DOHH2 (cell line): ENCODE measurements around the gene CARD11.

ENCODE experiments used
- CTCF ChIP-seq: fragments of 200-600 bp; sonication (generic); IDR thresholded peaks from one replicate; pipeline ENCODE4 v1.5.1; 2014; ENCODE audit warnings: antibody characterized with exemption, mild to moderate bottlenecking, low read depth, low read length; ENCODE audit not compliant: poor library complexity, severe bottlenecking
- EZH2phosphoT487 ChIP-seq: fragments of 200-600 bp; sonication (generic); IDR thresholded peaks from 2 replicates; pipeline ENCODE4 v1.6.1; 2017; ENCODE audit warnings: borderline replicate concordance, mild to moderate bottlenecking, antibody characterized with exemption, low read length, moderate library complexity, mixed read lengths

GRCh38 chr7:3033581-3033980, 10.1 kb downstream of the CARD11 start:
- TF ChIP-seq CTCF (no peak), EZH2phosphoT487 (no peak)
